GM23338 (cell line): ENCODE results near the gene ADGRL3.

Experiments
- CREB1 ChIP-seq: fragments of 250-450 bp; sonication (Bioruptor Pico); IDR thresholded peaks from 2 replicates; pipeline ENCODE4 v1.5.0; 2020; ENCODE audit warnings: low read depth, mild to moderate bottlenecking, moderate library complexity
- EZH2 ChIP-seq: fragments of 200-600 bp; sonication (generic); IDR thresholded peaks from one replicate; pipeline ENCODE4 v1.8.0; 2017; ENCODE audit warnings: antibody characterized with exemption, mild to moderate bottlenecking, low read depth; ENCODE audit not compliant: unreplicated experiment
- EZH2phosphoT487 ChIP-seq: fragments of 200-600 bp; sonication (generic); IDR thresholded peaks from one replicate; pipeline ENCODE4 v1.8.1; 2018; ENCODE audit warnings: antibody characterized with exemption; ENCODE audit not compliant: unreplicated experiment
- JUNB ChIP-seq: IDR thresholded peaks from one replicate; pipeline ENCODE4 v1.6.1; 2016; ENCODE audit warnings: antibody characterized with exemption; ENCODE audit not compliant: unreplicated experiment
- NANOG ChIP-seq: IDR thresholded peaks from 2 replicates; pipeline ENCODE4 v1.6.1; 2016; ENCODE audit warnings: antibody characterized with exemption, borderline replicate concordance
- POLR2AphosphoS5 ChIP-seq: IDR thresholded peaks from 2 replicates; pipeline ENCODE4 v1.6.1; 2016; ENCODE audit warnings: antibody characterized with exemption, low read depth
- STAT1 ChIP-seq: IDR thresholded peaks from one replicate; pipeline ENCODE4 v1.6.1; 2016; ENCODE audit warnings: antibody characterized with exemption; ENCODE audit not compliant: unreplicated experiment
- ZNF114 ChIP-seq: fragments of 250-450 bp; sonication (Bioruptor Pico); IDR thresholded peaks from 2 replicates; pipeline ENCODE4 v1.5.0; 2020; ENCODE audit warnings: mild to moderate bottlenecking, moderate library complexity
- ZNF331 ChIP-seq: fragments of 250-450 bp; sonication (Bioruptor Pico); IDR thresholded peaks from 2 replicates; pipeline ENCODE4 v1.5.0; 2020; ENCODE audit warnings: low read depth, mild to moderate bottlenecking, moderate library complexity
- TF ChIP-seq, protein P1 (sequence below), 2 experiments: fragments of 200-600 bp in 1 of 2; sonication (generic) in 1 of 2; conservative IDR thresholded peaks; 2 replicates each; pipeline versions ENCODE4 v1.5.1 to v1.6.1; 2016 to 2017; ENCODE audit warnings: antibody characterized with exemption in 2 of 2, low read depth in 2 of 2, mild to moderate bottlenecking in 2 of 2, moderate library complexity in 1 of 2
- TF ChIP-seq, protein P2 (sequence below): IDR thresholded peaks from one replicate; pipeline ENCODE4 v1.6.1; 2018; ENCODE audit warnings: antibody characterized with exemption; ENCODE audit not compliant: unreplicated experiment
- TF ChIP-seq, protein P3 (sequence below): IDR thresholded peaks from 2 replicates; pipeline ENCODE4 v1.6.1; 2016; ENCODE audit warnings: antibody characterized with exemption

DNA sequence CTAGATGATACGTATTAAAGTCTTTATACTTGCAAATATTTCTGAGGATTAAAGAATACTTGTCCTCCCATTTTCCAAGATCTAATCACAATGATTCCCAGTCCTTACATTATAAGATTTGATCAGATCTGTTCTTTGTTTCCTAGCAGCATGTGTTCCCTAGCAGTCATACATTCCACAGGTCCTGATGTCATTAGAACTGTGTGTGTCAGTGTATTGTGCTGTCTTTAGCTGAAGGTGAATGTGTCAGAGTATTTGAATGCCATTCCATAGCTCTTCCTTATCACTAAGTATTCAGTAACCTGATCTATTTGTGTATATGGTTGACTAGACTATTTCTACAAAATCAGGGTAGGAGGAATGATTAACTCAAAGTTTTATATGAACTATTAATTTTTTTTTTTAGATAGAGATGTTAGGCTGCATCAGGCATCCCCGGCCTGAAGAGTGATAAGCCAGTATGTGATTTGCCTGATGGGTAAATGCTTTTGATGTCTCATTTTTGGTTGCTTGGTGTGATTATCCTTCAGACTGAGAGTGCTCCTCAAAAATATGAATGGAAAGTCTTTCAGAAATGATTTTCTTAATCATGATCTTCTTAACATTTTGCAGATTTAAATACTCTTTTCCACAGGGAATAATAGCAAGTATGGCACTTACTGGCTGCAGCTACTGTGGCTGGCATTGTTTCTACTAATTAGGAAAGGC, 4.4 kb downstream of the ADGRL3 start:
- TF ChIP-seq, protein P1, sequence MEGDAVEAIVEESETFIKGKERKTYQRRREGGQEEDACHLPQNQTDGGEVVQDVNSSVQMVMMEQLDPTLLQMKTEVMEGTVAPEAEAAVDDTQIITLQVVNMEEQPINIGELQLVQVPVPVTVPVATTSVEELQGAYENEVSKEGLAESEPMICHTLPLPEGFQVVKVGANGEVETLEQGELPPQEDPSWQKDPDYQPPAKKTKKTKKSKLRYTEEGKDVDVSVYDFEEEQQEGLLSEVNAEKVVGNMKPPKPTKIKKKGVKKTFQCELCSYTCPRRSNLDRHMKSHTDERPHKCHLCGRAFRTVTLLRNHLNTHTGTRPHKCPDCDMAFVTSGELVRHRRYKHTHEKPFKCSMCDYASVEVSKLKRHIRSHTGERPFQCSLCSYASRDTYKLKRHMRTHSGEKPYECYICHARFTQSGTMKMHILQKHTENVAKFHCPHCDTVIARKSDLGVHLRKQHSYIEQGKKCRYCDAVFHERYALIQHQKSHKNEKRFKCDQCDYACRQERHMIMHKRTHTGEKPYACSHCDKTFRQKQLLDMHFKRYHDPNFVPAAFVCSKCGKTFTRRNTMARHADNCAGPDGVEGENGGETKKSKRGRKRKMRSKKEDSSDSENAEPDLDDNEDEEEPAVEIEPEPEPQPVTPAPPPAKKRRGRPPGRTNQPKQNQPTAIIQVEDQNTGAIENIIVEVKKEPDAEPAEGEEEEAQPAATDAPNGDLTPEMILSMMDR (conservative IDR thresholded peaks at IDR 0.05; ENCODE audit: low read depth in 2 of 2): no peak
- TF ChIP-seq EZH2phosphoT487 (no peak), POLR2AphosphoS5 (no peak), NANOG (no peak), EZH2 (no peak), CREB1 (CRISPR knock-in tag) (no peak), STAT1 (no peak), ZNF114 (CRISPR knock-in tag) (no peak), ZNF331 (no peak), JUNB (no peak)
- TF ChIP-seq, protein P2, sequence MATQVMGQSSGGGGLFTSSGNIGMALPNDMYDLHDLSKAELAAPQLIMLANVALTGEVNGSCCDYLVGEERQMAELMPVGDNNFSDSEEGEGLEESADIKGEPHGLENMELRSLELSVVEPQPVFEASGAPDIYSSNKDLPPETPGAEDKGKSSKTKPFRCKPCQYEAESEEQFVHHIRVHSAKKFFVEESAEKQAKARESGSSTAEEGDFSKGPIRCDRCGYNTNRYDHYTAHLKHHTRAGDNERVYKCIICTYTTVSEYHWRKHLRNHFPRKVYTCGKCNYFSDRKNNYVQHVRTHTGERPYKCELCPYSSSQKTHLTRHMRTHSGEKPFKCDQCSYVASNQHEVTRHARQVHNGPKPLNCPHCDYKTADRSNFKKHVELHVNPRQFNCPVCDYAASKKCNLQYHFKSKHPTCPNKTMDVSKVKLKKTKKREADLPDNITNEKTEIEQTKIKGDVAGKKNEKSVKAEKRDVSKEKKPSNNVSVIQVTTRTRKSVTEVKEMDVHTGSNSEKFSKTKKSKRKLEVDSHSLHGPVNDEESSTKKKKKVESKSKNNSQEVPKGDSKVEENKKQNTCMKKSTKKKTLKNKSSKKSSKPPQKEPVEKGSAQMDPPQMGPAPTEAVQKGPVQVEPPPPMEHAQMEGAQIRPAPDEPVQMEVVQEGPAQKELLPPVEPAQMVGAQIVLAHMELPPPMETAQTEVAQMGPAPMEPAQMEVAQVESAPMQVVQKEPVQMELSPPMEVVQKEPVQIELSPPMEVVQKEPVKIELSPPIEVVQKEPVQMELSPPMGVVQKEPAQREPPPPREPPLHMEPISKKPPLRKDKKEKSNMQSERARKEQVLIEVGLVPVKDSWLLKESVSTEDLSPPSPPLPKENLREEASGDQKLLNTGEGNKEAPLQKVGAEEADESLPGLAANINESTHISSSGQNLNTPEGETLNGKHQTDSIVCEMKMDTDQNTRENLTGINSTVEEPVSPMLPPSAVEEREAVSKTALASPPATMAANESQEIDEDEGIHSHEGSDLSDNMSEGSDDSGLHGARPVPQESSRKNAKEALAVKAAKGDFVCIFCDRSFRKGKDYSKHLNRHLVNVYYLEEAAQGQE: no peak
- TF ChIP-seq, protein P3, sequence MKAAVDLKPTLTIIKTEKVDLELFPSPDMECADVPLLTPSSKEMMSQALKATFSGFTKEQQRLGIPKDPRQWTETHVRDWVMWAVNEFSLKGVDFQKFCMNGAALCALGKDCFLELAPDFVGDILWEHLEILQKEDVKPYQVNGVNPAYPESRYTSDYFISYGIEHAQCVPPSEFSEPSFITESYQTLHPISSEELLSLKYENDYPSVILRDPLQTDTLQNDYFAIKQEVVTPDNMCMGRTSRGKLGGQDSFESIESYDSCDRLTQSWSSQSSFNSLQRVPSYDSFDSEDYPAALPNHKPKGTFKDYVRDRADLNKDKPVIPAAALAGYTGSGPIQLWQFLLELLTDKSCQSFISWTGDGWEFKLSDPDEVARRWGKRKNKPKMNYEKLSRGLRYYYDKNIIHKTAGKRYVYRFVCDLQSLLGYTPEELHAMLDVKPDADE: no peak
